CD4-positive, CD25-positive, alpha-beta regulatory T cell (primary cell): ENCODE measurements around the gene MTHFD1L. TPM values are rescaled to one million over a fixed set of nuclear protein-coding genes. Genes with fewer than 3 reads are reported as not detected.

Experiments
- ATAC-seq, 2 donors: fragments of 150-1000 bp; cut with Tn5 transposase; one replicate each; pipeline ENCODE4 v1.10.0; 2021; ENCODE audit warnings: low read depth in 2 of 2, moderate number of reproducible peaks in 2 of 2, moderate library complexity in 1 of 2
- DNase-seq, 3 donors: peaks; one replicate each; pipeline versions ENCODE4 v3.0.0 to v3.0.0-alpha.2; 2012 to 2022; ENCODE audit warnings: mixed read lengths in 1 of 3
- H3K27ac ChIP-seq: one replicate; pipeline ENCODE4 v1.7.0; 2013; ENCODE audit warnings: mild to moderate bottlenecking, low read length; ENCODE audit not compliant: insufficient read depth, poor library complexity, severe bottlenecking
- H3K27me3 ChIP-seq: one replicate; pipeline ENCODE4 v1.7.0; 2013; ENCODE audit warnings: low read length; ENCODE audit not compliant: control insufficient read depth, insufficient read depth
- H3K36me3 ChIP-seq: one replicate; pipeline ENCODE4 v1.7.0; 2013; ENCODE audit warnings: mild to moderate bottlenecking, low read length, moderate library complexity; ENCODE audit not compliant: control insufficient read depth, insufficient read depth
- H3K4me1 ChIP-seq: 2 replicates; pipeline ENCODE4 v1.7.0; 2013; ENCODE audit warnings: mild to moderate bottlenecking, low read length; ENCODE audit not compliant: insufficient read depth, control insufficient read depth, poor library complexity, severe bottlenecking
- H3K4me3 ChIP-seq: one replicate; pipeline ENCODE4 v1.7.0; 2013; ENCODE audit warnings: low read depth, mild to moderate bottlenecking, low read length, moderate library complexity
- H3K9me3 ChIP-seq, 2 experiments: 1 replicate in 1 of 2; 2 replicates in 1 of 2; pipeline ENCODE4 v1.7.0; 2013; ENCODE audit warnings: low read length in 2 of 2, mild to moderate bottlenecking in 1 of 2, moderate library complexity in 1 of 2; ENCODE audit not compliant: control insufficient read depth in 2 of 2
- H3K27ac Mint-ChIP-seq, 3 donors: one replicate each; pipeline ENCODE4 v1.8.0; 2020 to 2022; ENCODE audit warnings: mild to moderate bottlenecking in 3 of 3, mixed read lengths in 3 of 3, moderate library complexity in 2 of 3
- H3K27me3 Mint-ChIP-seq: one replicate; pipeline ENCODE4 v1.8.0; 2022; ENCODE audit warnings: mild to moderate bottlenecking, mixed read lengths
- H3K36me3 Mint-ChIP-seq: one replicate; pipeline ENCODE4 v1.8.0; 2020; ENCODE audit warnings: mixed read lengths
- H3K4me1 Mint-ChIP-seq, 4 donors: one replicate each; pipeline ENCODE4 v1.8.0; 2020 to 2022; ENCODE audit warnings: mixed read lengths in 4 of 4, mild to moderate bottlenecking in 1 of 4
- H3K4me3 Mint-ChIP-seq, 4 donors: one replicate each; pipeline ENCODE4 v1.8.0; 2020 to 2022; ENCODE audit warnings: mild to moderate bottlenecking in 4 of 4, mixed read lengths in 4 of 4, moderate library complexity in 3 of 4
- H3K9me3 Mint-ChIP-seq, 7 donors: one replicate each; pipeline ENCODE4 v1.8.0; 2020 to 2022; ENCODE audit warnings: mixed read lengths in 7 of 7, mild to moderate bottlenecking in 3 of 7, moderate library complexity in 2 of 7
- polyA plus RNA-seq, 4 donors: library from polyadenylated mRNA; unstranded; fragments of 300-500 nt; fragmentation: Illumina TruSeq; gene quantifications; one replicate each; pipeline ENCODE4 v1.2.3, GENCODE V29; 2021
- total RNA-seq: library from RNA; stranded (reverse); gene quantifications from one replicate; pipeline ENCODE4 v1.2.3, GENCODE V29; 2022

Gene MTHFD1L
- total and polyA plus RNA-seq, 5 donors from 2014 or later: 2.0 to 11.1 (median 3.4) TPM

GRCh38 chr6:151141685-151142084 is 276.2 kb downstream of the MTHFD1L start:
- no peaks in the 10 kb centered on the region for H3K36me3 Mint-ChIP-seq
- no peak for DNase-seq
- peaks cover 11% of the 10 kb centered on the region for H3K27me3 Mint-ChIP-seq

GRCh38 chr6:151142676-151143075 is 277.2 kb downstream of the MTHFD1L start:
- Mint-ChIP-seq H3K4me3 (no peak overlapping the region), H3K36me3 (no peaks in the 10 kb centered on the region), H3K27ac (no peak overlapping the region), H3K4me1 (no peaks in the 10 kb centered on the region), H3K9me3 (peaks cover 0 to 1% (median 0%) of the 10 kb centered on the region in 7 donors), H3K27me3 (peaks cover 11% of the 10 kb centered on the region)
- Histone ChIP-seq H3K36me3 (no peaks in the 10 kb centered on the region), H3K4me1 (no peaks in the 10 kb centered on the region), H3K27ac (no peak overlapping the region), H3K9me3 (no peaks in the 10 kb centered on the region), H3K4me3 (no peak overlapping the region), H3K27me3 (no peaks in the 10 kb centered on the region)
- ATAC-seq (no peak), DNase-seq (no peak)

More at GRCh38 chr6:151141685-151142084, 276.2 kb downstream of the MTHFD1L start:
- no peak overlapping the region for H3K27ac ChIP-seq
- H3K9me3 ChIP-seq: no peaks in the 10 kb centered on the region
- no peaks in the 10 kb centered on the region for H3K4me1 Mint-ChIP-seq
- no peak for ATAC-seq
- peaks cover 0 to 1% (median 0%) of the 10 kb centered on the region in 7 donors for H3K9me3 Mint-ChIP-seq
- H3K4me3 ChIP-seq: no peak overlapping the region
- no peak overlapping the region for H3K4me3 Mint-ChIP-seq
- no peaks in the 10 kb centered on the region for H3K4me1 ChIP-seq
- H3K27me3 ChIP-seq: no peaks in the 10 kb centered on the region
- no peak overlapping the region for H3K27ac Mint-ChIP-seq
- no peaks in the 10 kb centered on the region for H3K36me3 ChIP-seq

- H3K27ac Mint-ChIP-seq: no peak overlapping the region
- ATAC-seq: no peak
- Histone ChIP-seq H3K9me3 (no peaks in the 10 kb centered on the region), H3K4me3 (no peak overlapping the region), H3K27ac (no peak overlapping the region), H3K27me3 (no peaks in the 10 kb centered on the region), H3K4me1 (no peaks in the 10 kb centered on the region), H3K36me3 (no peaks in the 10 kb centered on the region)
- H3K4me3 Mint-ChIP-seq: no peak overlapping the region
- peaks cover 6% of the 10 kb centered on the region for H3K27me3 Mint-ChIP-seq
- H3K9me3 Mint-ChIP-seq: peaks cover 0 to 1% (median 0%) of the 10 kb centered on the region in 7 donors
- H3K4me1 Mint-ChIP-seq: no peaks in the 10 kb centered on the region
- DNase-seq: no peak
- H3K36me3 Mint-ChIP-seq: no peaks in the 10 kb centered on the region
Observed at GRCh38 chr6:151143337-151143736, 277.8 kb downstream of the MTHFD1L start.

- Histone ChIP-seq H3K4me3 (no peak overlapping the region), H3K4me1 (no peaks in the 10 kb centered on the region), H3K27ac (no peak overlapping the region), H3K9me3 (no peaks in the 10 kb centered on the region), H3K27me3 (no peaks in the 10 kb centered on the region), H3K36me3 (no peaks in the 10 kb centered on the region)
- Mint-ChIP-seq H3K4me3 (no peak overlapping the region), H3K27ac (no peak overlapping the region), H3K36me3 (no peaks in the 10 kb centered on the region), H3K4me1 (no peaks in the 10 kb centered on the region), H3K9me3 (peaks cover 0 to 1% (median 0%) of the 10 kb centered on the region in 7 donors), H3K27me3 (peaks cover 5% of the 10 kb centered on the region)
- ATAC-seq (no peak), DNase-seq (no peak)
Observed at GRCh38 chr6:151143806-151144205, 278.3 kb downstream of the MTHFD1L start.

GRCh38 chr6:151147118-151147832 is 281.8 kb downstream of the MTHFD1L start:
- H3K36me3 Mint-ChIP-seq: no peaks in the 10 kb centered on the region
- DNase-seq (no peak), ATAC-seq (no peak)
- no peak overlapping the region for H3K4me3 Mint-ChIP-seq
- Histone ChIP-seq H3K27ac (no peak overlapping the region), H3K36me3 (no peaks in the 10 kb centered on the region), H3K27me3 (no peaks in the 10 kb centered on the region), H3K9me3 (no peaks in the 10 kb centered on the region), H3K4me1 (no peaks in the 10 kb centered on the region), H3K4me3 (no peak overlapping the region)
- H3K27ac Mint-ChIP-seq: no peak overlapping the region
- H3K4me1 Mint-ChIP-seq: no peaks in the 10 kb centered on the region
- H3K9me3 Mint-ChIP-seq: no peaks in the 10 kb centered on the region
- H3K27me3 Mint-ChIP-seq: peaks cover 11% of the 10 kb centered on the region

- no peak overlapping the region for H3K4me3 Mint-ChIP-seq
- H3K4me1 ChIP-seq: no peaks in the 10 kb centered on the region
- no peaks in the 10 kb centered on the region for H3K9me3 Mint-ChIP-seq
- no peaks in the 10 kb centered on the region for H3K36me3 ChIP-seq
- H3K4me1 Mint-ChIP-seq: no peaks in the 10 kb centered on the region
- ATAC-seq (no peak), DNase-seq (no peak)
- peak overlapping the region in 1 of 3 donors; percentile 45 for H3K27ac Mint-ChIP-seq
- no peaks in the 10 kb centered on the region for H3K9me3 ChIP-seq
- peaks cover 11% of the 10 kb centered on the region for H3K27me3 Mint-ChIP-seq
- no peak overlapping the region for H3K4me3 ChIP-seq
- no peak overlapping the region for H3K27ac ChIP-seq
- H3K36me3 Mint-ChIP-seq: no peaks in the 10 kb centered on the region
- H3K27me3 ChIP-seq: no peaks in the 10 kb centered on the region
Observed at GRCh38 chr6:151148111-151148510, 282.6 kb downstream of the MTHFD1L start.

- H3K27me3 Mint-ChIP-seq: peaks cover 10% of the 10 kb centered on the region
- Histone ChIP-seq H3K27me3 (no peaks in the 10 kb centered on the region), H3K4me1 (no peaks in the 10 kb centered on the region), H3K4me3 (no peak overlapping the region), H3K9me3 (no peaks in the 10 kb centered on the region), H3K27ac (no peak overlapping the region), H3K36me3 (no peaks in the 10 kb centered on the region)
- no peak overlapping the region for H3K4me3 Mint-ChIP-seq
- H3K27ac Mint-ChIP-seq: no peak overlapping the region
- peaks cover 0 to 1% (median 0%) of the 10 kb centered on the region in 7 donors for H3K9me3 Mint-ChIP-seq
- ATAC-seq: no peak
- no peaks in the 10 kb centered on the region for H3K36me3 Mint-ChIP-seq
- no peak for DNase-seq
- H3K4me1 Mint-ChIP-seq: no peaks in the 10 kb centered on the region
Observed at GRCh38 chr6:151149793-151150192, 284.3 kb downstream of the MTHFD1L start.
